KOPT-K1 (cell line): ENCODE data around the gene TERT.
A peak's percentile ranks its signal among the peaks of the same experiment; 100 is the strongest.

Experiments used
- H3K27ac ChIP-seq: fragments of 200-600 bp; sonication (generic); 2 replicates; pipeline ENCODE4 v1.5.1; 2016; ENCODE audit warnings: antibody characterized with exemption, mild to moderate bottlenecking, low read depth, low read length; ENCODE audit not compliant: poor library complexity, severe bottlenecking
- H3K36me3 ChIP-seq: fragments of 200-600 bp; sonication (generic); 2 replicates; pipeline ENCODE4 v1.5.1; 2017; ENCODE audit warnings: antibody characterized with exemption, mild to moderate bottlenecking, low read length, moderate library complexity; ENCODE audit not compliant: insufficient read depth
- H3K9me3 ChIP-seq: fragments of 200-600 bp; sonication (generic); 2 replicates; pipeline ENCODE4 v1.5.1; 2017; ENCODE audit warnings: antibody characterized with exemption, low read length, mild to moderate bottlenecking; ENCODE audit not compliant: insufficient read depth, poor library complexity, severe bottlenecking

The TERT gene

DNA sequence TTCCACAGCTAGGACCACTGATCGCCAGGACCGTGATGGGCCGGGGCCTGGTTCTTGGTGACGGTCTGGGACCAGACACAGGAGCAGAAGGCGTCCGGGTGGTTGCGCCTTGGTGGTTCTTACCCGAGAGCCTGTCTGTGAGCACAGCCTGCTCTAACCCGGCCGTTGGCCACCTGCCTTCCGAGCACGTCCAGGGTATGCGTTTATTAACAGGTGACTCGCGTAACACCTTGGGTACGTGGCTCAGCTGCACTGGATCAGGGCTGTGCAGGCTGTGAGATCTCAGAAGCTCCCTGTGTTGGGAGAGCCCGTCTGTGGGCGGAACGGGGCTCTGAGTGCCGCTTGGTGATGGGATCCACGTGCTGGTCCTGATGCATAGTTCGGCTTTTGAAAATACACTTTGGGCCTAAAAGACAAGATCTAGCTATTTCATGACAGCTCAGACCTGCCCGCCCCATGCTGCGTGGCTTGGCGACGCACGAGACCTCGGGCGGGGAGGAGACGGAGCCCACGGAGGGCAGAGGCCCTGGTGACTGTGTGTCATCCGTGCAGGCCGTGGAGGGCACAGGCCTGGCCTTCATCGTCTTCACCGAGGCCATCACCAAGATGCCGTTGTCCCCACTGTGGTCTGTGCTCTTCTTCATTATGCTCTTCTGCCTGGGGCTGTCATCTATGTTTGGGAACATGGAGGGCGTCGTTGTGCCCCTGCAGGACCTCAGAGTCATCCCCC is 76.4 kb downstream of the TERT start:
- H3K9me3 ChIP-seq, result peaks cover 6% of the 10 kb centered on the region
- H3K27ac ChIP-seq, result peak overlapping the region; percentile 39
- no peaks in the 10 kb centered on the region for H3K36me3 ChIP-seq

DNA sequence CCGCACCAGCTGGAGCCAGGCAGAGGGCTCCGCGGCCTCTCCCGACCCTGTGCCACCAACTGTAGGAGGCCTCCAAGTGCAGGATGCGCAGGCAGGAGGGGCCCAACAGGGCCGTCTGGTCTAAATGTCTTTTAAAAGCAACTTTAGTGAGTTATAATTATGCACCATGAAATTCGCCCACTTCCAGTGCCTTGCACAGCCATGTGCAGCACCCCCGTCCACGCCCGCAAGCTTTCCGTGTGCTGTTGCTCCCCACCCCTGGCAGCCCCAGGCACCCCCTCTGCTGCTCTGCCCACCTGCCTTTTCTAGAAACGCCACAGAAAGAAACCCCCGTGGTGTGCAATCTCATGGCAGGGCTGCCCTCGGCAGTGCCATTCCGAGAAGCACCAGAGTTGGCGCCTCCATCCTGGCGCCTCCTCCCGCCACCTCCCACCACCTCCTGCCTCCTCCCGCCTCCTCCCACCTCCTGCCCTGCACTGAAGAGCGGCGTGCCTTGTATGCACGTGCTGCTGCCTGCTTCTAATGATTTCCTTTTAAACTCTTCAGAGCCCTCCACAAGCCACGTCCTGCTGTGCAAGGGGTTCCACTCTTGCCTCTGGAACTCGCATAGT is 77.2 kb downstream of the TERT start:
- Histone ChIP-seq H3K27ac (peak overlapping the region; percentile 39), H3K36me3 (no peaks in the 10 kb centered on the region), H3K9me3 (peaks cover 6% of the 10 kb centered on the region)

DNA sequence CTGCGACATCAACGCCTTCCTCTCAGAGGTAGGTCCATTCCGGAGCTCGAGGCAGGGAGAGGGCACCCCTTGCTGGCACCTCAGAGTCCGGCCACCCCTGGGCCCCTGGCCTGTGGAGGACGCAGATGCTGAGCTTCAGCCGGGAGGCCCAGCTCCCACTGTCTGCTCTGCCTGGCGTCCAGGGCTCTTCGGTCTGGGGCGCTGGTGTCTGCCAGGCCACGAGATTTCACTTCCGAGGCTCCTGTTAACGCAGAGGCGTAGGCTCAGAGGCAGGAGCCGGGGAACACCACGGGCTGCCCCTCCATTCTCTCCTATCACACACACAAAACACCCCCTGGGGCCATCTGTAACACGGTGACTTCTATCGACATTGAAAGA is 78.0 kb downstream of the TERT start:
- Histone ChIP-seq H3K27ac (no peak overlapping the region), H3K36me3 (no peaks in the 10 kb centered on the region), H3K9me3 (peaks cover 6% of the 10 kb centered on the region)

DNA sequence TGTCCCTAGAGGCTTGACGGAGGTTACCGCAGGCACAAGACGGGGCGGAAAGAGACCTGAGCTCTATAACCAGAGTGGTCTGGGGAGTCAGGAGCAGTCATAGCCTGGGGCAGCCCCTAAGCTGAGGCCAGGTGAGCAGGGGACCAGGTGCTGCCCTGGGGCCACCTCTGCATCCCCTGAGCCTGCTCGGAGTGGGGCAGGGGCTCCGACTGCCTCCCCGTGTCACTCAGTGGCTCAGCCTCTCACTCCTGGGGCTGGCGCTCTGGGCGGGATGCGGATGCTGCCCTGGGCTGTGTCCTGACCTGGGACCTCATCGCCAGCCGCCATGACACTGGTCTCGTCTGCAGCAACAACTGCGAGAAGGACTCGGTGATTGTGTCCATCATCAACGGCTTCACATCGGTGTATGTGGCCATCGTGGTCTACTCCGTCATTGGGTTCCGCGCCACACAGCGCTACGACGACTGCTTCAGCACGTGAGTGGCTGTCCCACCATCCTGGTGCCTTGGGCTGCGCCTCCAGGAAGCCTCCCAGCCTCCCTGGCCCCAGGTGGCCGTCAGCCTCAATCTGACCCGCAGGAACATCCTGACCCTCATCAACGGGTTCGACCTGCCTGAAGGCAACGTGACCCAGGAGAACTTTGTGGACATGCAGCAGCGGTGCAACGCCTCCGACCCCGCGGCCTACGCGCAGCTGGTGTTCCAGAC is 78.5 kb downstream of the TERT start:
- H3K9me3 ChIP-seq, result peaks cover 6% of the 10 kb centered on the region
- no peak overlapping the region for H3K27ac ChIP-seq
- no peaks in the 10 kb centered on the region for H3K36me3 ChIP-seq

DNA sequence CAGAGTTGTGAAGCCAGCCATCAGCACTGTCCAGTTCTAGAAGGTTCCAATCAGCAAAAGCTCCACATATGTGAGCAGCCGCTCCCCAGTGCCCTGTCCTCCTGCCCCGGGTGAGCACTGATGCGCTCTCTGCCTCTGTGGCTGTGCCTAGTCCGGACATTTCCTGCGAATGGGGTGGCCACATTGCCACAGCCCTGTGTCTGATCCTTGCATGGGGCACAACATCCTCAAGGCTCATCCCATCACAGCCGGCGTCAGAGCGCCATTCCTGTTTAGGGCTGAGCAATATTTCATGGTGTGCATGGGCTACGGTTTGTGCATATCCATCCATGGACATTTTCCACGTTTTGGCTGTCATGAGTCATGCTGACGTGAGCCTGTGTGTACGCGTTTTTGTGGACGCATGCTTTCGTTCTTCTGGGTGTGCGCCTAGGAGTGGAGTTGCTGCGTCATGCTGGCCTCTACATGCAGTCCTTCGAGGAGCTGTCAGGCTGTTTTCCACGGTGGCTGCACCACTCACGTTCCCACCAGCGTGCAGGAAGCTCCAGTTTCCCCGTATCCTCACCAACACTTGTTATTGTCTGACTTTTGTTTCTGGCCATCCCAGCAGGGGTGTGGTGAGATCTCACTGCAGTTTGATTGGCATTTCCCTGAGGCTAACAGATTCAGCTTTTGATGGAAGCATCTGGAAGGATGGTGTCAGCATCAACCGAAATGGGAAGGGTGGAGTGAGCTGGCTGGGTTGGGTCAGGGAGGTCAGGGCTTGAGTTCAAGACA is 79.4 kb downstream of the TERT start:
- Histone ChIP-seq H3K36me3 (no peaks in the 10 kb centered on the region), H3K9me3 (peaks cover 6% of the 10 kb centered on the region), H3K27ac (no peak overlapping the region)

DNA sequence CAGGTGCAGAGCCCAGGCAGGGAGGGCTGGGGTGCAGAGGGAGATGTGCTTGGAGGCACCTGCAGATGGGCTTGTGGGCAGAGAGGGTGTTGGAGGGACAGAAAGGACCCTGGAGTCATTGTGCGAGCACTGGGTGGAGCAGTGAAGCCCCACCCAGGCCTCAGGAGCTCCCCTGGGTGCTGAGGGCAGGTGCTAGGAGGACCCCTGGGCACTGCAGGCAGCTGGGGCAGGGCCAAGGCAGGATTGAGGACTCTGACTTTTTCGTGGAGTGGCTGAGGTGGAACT is 80.0 kb downstream of the TERT start:
- Histone ChIP-seq H3K36me3 (no peaks in the 10 kb centered on the region), H3K9me3 (peaks cover 6% of the 10 kb centered on the region), H3K27ac (no peak overlapping the region)

DNA sequence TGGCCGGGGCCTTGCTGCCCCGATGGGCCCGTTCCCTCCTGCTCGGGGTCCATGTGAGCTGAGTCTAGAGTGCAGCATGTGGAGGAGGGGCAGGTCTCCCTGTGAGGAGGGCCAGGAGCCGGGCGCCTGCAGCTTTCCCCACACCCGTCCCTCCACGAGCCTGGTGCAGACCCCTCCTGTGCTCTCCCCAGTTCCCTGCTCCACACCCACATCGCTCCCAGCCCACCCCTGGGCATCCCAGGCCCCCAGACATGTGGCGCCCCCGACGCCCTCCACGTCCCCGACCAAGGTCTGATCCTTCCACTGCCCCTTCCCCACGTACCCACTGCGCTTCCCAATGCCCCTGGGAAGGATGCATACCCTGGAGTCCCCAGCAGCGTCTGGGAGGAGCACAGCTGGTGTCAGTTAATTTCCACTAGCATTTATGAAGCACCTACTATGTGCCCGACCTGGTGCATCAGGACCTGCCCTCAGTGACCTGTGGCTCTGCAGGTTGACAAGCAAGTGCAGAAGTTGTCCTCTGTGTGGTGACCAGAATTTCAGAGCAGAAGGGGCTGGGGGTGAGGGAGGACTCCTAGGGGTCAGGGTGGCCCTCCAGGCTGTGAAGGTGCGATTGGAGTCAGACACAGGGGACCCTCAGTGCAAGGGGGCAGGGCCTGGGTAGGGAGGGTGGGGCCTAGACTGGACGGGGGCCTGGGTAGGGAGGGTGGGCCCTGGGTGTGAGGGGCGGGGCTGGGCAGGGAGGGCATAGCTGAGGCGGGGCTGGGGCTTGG is 80.5 kb downstream of the TERT start:
- peaks cover 6% of the 10 kb centered on the region for H3K9me3 ChIP-seq
- H3K36me3 ChIP-seq, result no peaks in the 10 kb centered on the region
- no peak overlapping the region for H3K27ac ChIP-seq

DNA sequence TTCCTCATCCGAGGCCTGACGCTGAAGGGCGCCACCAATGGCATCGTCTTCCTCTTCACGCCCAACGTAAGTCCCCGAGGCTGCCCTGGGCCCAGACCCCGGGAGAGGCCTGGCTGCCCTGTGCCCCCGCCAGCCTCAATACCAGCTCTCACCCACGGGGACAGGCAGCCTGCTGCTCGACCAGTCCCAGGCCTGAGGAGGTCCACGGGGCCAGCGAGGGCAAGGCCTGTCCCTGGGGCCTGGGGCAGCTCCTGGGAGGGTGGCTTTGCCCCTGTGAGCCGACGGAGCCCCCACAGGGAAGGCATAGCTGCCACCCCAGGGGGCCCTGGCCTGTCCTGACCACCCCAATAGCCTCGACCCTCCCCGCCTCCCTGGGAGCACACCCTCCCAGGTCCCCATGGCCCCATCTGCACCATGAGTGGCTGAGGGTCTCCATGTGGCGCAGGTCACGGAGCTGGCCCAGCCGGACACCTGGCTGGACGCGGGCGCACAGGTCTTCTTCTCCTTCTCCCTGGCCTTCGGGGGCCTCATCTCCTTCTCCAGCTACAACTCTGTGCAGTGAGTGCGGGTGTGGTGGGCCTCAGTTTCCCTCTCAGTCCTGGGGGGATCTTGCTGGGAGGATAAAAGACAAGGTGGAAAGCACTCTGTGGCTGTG is 81.2 kb downstream of the TERT start:
- H3K9me3 ChIP-seq, result peaks cover 6% of the 10 kb centered on the region
- H3K27ac ChIP-seq, result no peak overlapping the region
- no peaks in the 10 kb centered on the region for H3K36me3 ChIP-seq

DNA sequence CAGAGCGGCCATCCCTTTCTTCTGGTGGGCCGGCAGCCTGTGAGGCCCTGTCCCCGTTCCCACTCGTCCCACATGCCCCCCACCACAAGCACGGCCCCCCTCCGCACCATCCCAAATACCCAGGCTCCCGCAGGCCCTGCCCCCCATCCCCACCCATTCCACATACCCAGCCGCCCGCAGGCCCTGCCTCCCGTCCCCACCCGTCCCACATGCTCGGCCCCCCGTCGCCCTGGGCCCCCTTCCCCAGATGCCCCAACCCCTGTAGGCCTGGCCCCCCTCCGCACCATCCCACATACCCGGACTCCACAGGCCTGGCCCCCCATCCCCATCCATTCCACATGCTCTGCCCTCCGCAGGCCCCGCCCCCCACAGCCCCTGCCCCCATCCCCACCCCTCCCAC is 82.0 kb downstream of the TERT start:
- H3K9me3 ChIP-seq, result peaks cover 6% of the 10 kb centered on the region

DNA sequence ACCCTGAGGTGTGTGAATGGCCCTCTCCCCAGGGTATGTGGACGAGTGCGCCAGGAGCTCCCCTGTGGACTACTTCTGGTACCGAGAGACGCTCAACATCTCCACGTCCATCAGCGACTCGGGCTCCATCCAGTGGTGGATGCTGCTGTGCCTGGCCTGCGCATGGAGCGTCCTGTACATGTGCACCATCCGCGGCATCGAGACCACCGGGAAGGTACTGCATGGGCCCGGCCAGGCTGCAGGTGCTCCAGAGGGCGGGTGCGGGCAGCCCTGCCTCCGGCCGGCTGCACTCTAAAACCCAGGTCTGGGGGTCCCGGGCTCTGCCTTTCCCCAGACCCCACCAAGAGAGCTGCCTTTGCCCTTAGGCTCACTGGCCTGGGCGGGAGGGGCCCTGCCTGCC is 82.6 kb downstream of the TERT start:
- H3K36me3 ChIP-seq, result no peaks in the 10 kb centered on the region
- no peak overlapping the region for H3K27ac ChIP-seq
- H3K9me3 ChIP-seq, result peaks cover 6% of the 10 kb centered on the region

More for the DNA sequence above, 82.0 kb downstream of the TERT start:
- Histone ChIP-seq H3K27ac (no peak overlapping the region), H3K36me3 (no peaks in the 10 kb centered on the region)

DNA sequence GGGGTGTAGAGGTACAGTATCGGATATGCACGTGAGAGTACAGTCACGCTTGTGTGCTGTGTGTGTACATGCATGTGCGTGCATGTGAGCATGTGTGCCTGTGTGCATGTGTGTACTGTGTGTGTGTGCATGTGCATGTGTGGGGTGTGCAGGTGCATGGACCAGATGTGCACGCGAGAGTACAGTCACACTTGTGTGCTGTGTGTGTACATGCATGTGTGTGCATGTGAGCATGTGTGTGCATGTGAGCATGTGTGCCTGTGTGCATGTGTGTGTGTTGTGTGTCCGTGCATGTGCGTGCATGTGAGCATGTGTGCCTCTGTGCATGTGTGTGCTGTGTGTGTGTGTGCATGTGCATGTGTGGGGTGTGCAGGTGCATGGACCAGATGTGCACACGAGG is 83.2 kb downstream of the TERT start:
- H3K27ac ChIP-seq, result no peak overlapping the region
- H3K9me3 ChIP-seq, result peaks cover 6% of the 10 kb centered on the region
- H3K36me3 ChIP-seq, result no peaks in the 10 kb centered on the region

DNA sequence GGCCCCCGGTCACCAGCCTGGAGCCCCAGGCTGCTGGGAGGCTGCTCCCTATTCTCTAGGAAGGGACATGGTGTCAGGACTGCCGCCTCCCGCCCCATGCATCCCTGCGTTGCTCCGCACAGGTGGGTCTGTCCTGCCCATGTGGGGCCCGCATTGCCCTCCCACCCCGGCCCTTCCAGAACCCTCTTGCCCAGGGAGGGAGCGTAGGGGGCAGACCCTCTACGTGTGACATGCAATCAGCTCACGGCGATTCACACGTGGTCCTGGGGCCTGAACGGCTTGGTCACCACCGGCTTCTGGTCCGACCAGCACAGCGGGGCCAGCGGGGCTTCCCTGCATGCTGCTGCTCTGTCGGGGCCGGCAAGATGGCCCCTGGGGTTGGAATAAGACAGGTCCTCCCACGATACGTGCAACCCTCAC is 84.0 kb downstream of the TERT start:
- Histone ChIP-seq H3K9me3 (peaks cover 4% of the 10 kb centered on the region), H3K36me3 (no peaks in the 10 kb centered on the region), H3K27ac (no peak overlapping the region)

DNA sequence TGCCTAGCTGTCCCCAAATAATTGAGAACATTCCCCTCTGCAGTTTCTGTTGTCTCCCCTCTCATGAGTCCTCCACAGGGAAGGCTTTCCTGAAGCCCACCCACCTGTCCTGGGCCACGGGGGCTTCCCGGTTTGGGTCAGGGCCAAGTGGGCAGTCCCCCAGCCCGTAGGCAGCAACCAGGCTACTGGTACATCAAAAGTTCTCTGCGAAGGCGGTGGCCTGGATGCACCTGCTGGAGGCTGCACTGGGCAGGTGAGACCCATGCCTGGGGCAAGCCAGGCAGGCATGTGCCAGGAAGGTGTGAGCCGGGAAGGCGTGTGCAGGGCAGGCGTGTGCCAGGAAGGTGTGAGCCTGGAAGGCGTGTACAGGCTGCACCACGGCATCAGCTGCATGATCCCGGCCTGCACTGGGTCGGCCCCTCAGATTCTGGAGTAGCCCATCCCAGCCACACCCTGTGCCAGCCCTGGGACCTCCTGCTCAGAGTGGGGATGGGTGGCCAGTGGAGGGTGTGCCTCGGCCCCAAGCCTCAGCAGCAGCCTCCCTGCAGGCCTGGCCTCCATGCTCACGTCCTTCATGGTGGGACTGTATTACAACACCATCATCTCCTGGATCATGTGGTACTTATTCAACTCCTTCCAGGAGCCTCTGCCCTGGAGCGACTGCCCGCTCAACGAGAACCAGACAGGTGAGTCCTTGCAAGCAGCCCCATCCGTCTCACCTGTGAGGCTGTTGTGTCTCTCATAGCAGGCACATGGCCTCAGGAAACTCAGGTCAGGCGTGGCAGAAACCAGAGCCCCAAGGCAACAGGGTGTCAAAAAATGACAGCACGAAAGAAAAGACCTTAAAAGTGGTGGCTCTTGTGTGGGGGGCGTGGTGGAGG is 84.7 kb downstream of the TERT start:
- Histone ChIP-seq H3K27ac (no peak overlapping the region), H3K36me3 (no peaks in the 10 kb centered on the region), H3K9me3 (no peaks in the 10 kb centered on the region)

DNA sequence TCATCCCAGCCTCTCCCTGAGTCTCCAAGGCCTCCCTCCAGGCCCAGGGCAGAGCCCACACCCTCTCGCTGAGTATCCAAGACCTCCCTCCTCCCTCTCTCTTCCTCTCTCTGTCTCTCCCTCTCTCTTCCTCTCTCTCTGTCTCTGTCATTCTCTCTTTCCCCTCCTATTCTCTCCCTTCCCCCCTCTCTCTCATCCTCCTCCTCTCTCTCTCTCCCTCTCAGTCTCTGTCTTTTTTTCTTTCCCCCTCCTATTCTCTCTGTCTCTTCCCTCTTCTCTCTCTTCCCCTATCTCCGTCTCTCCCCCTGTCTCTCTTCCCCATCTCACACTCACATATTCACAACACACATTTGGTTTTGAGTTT is 85.4 kb downstream of the TERT start:
- Histone ChIP-seq H3K9me3 (no peaks in the 10 kb centered on the region), H3K36me3 (no peaks in the 10 kb centered on the region), H3K27ac (no peak overlapping the region)
